ENCODE results near the gene CCER1. TPM values are rescaled to one million over a fixed set of nuclear protein-coding genes. Genes with fewer than 3 reads are reported as not detected.

The CCER1 gene
- total and polyA plus RNA-seq, 2 donors (not counting 1 experiment from before 2014, with no cell fraction given): not detected

GRCh38 chr12:90970471-90970870, 15.5 kb upstream of the CCER1 start:
- H4K20me1 ChIP-seq (ENCODE audit: control insufficient read depth, extremely low read depth, insufficient read depth, low read length): no peaks in the 10 kb centered on the region
- H3K4me2 ChIP-seq (ENCODE audit: extremely low read depth, insufficient read depth, low read length): no peak overlapping the region
- H3K9ac ChIP-seq (ENCODE audit: insufficient read depth, low read length): no peak overlapping the region
- no peak overlapping the region for H2AFZ ChIP-seq (ENCODE audit: low read length)
- H3K27ac ChIP-seq (ENCODE audit: insufficient read depth, low read length): no peak overlapping the region
- DNase-seq (ENCODE audit: low read depth in 2 of 2): peak in 1 of 2 donors; percentile 14
- H3K36me3 ChIP-seq (ENCODE audit: control insufficient read depth, insufficient read depth, low read length): no peaks in the 10 kb centered on the region
- no peak overlapping the region for H3K4me3 ChIP-seq (replicated peaks in 1 of 4; ENCODE audit: control extremely low read depth in 1 of 4, insufficient read depth in 1 of 4, low read depth in 3 of 4, low read length in 4 of 4)
- H3K79me2 ChIP-seq (ENCODE audit: control insufficient read depth, insufficient read depth, low read length): no peaks in the 10 kb centered on the region
- peaks cover 3% of the 10 kb centered on the region for H3K4me1 ChIP-seq (ENCODE audit: control insufficient read depth, extremely low read depth, insufficient read depth, low read length)
- TF ChIP-seq EZH2 (IDR thresholded peaks at IDR 0.05; ENCODE audit: low read length, missing control alignments) (no peak), CTCF (conservative IDR thresholded peaks at IDR 0.05 in 1 of 2, IDR thresholded peaks at IDR 0.05 in 1 of 2; ENCODE audit: low read depth in 1 of 2, low read length in 2 of 2) (no peak)
- H3K9me3 ChIP-seq (ENCODE audit: control insufficient read depth, insufficient read depth, low read depth, low read length): no peaks in the 10 kb centered on the region
- H3K27me3 ChIP-seq (ENCODE audit: control insufficient read depth, insufficient read depth, low read length): no peaks in the 10 kb centered on the region

- Histone ChIP-seq H3K9ac (ENCODE audit: insufficient read depth, low read length) (no peak overlapping the region), H3K36me3 (ENCODE audit: control insufficient read depth, insufficient read depth, low read length) (no peaks in the 10 kb centered on the region), H2AFZ (ENCODE audit: low read length) (no peak overlapping the region), H3K9me3 (ENCODE audit: control insufficient read depth, insufficient read depth, low read depth, low read length) (no peaks in the 10 kb centered on the region), H4K20me1 (ENCODE audit: control insufficient read depth, extremely low read depth, insufficient read depth, low read length) (no peaks in the 10 kb centered on the region), H3K79me2 (ENCODE audit: control insufficient read depth, insufficient read depth, low read length) (no peaks in the 10 kb centered on the region), H3K4me1 (ENCODE audit: control insufficient read depth, extremely low read depth, insufficient read depth, low read length) (peaks cover 3% of the 10 kb centered on the region), H3K4me2 (ENCODE audit: extremely low read depth, insufficient read depth, low read length) (no peak overlapping the region), H3K27me3 (ENCODE audit: control insufficient read depth, insufficient read depth, low read length) (no peaks in the 10 kb centered on the region), H3K4me3 (replicated peaks in 1 of 4; ENCODE audit: control extremely low read depth in 1 of 4, insufficient read depth in 1 of 4, low read depth in 3 of 4, low read length in 4 of 4) (no peak overlapping the region), H3K27ac (ENCODE audit: insufficient read depth, low read length) (no peak overlapping the region)
- no peak for TF ChIP-seq EZH2 (IDR thresholded peaks at IDR 0.05; ENCODE audit: low read length, missing control alignments)
- TF ChIP-seq CTCF (conservative IDR thresholded peaks at IDR 0.05 in 1 of 2, IDR thresholded peaks at IDR 0.05 in 1 of 2; ENCODE audit: low read depth in 1 of 2, low read length in 2 of 2): no peak
- no peak for DNase-seq (ENCODE audit: low read depth in 2 of 2)
Observed at GRCh38 chr12:90969851-90970250, 14.9 kb upstream of the CCER1 start.

- no peak overlapping the region for H3K4me3 ChIP-seq (replicated peaks in 1 of 4; ENCODE audit: control extremely low read depth in 1 of 4, insufficient read depth in 1 of 4, low read depth in 3 of 4, low read length in 4 of 4)
- H3K9me3 ChIP-seq (ENCODE audit: control insufficient read depth, insufficient read depth, low read depth, low read length): no peaks in the 10 kb centered on the region
- no peak overlapping the region for H3K27ac ChIP-seq (ENCODE audit: insufficient read depth, low read length)
- H3K4me1 ChIP-seq (ENCODE audit: control insufficient read depth, extremely low read depth, insufficient read depth, low read length): peaks cover 3% of the 10 kb centered on the region
- H3K9ac ChIP-seq (ENCODE audit: insufficient read depth, low read length): no peak overlapping the region
- DNase-seq (ENCODE audit: low read depth in 2 of 2): no peak
- no peak for TF ChIP-seq CTCF (conservative IDR thresholded peaks at IDR 0.05 in 1 of 2, IDR thresholded peaks at IDR 0.05 in 1 of 2; ENCODE audit: low read depth in 1 of 2, low read length in 2 of 2)
- no peak for TF ChIP-seq EZH2 (IDR thresholded peaks at IDR 0.05; ENCODE audit: low read length, missing control alignments)
- H3K79me2 ChIP-seq (ENCODE audit: control insufficient read depth, insufficient read depth, low read length): no peaks in the 10 kb centered on the region
- no peaks in the 10 kb centered on the region for H4K20me1 ChIP-seq (ENCODE audit: control insufficient read depth, extremely low read depth, insufficient read depth, low read length)
- no peaks in the 10 kb centered on the region for H3K36me3 ChIP-seq (ENCODE audit: control insufficient read depth, insufficient read depth, low read length)
- no peak overlapping the region for H3K4me2 ChIP-seq (ENCODE audit: extremely low read depth, insufficient read depth, low read length)
- H3K27me3 ChIP-seq (ENCODE audit: control insufficient read depth, insufficient read depth, low read length): no peaks in the 10 kb centered on the region
- H2AFZ ChIP-seq (ENCODE audit: low read length): no peak overlapping the region
Observed at GRCh38 chr12:90969346-90969745, 14.4 kb upstream of the CCER1 start.

Measured in fibroblast of lung (primary cell).